Measurements from ENCODE around the gene NCKAP5. TPM values are rescaled to one million over a fixed set of nuclear protein-coding genes. Genes with fewer than 3 reads are reported as not detected.

NCKAP5 gene
- total RNA-seq, 4 donors from 2014 or later, result 2.7 to 11.7 (median 5.6) TPM

DNA sequence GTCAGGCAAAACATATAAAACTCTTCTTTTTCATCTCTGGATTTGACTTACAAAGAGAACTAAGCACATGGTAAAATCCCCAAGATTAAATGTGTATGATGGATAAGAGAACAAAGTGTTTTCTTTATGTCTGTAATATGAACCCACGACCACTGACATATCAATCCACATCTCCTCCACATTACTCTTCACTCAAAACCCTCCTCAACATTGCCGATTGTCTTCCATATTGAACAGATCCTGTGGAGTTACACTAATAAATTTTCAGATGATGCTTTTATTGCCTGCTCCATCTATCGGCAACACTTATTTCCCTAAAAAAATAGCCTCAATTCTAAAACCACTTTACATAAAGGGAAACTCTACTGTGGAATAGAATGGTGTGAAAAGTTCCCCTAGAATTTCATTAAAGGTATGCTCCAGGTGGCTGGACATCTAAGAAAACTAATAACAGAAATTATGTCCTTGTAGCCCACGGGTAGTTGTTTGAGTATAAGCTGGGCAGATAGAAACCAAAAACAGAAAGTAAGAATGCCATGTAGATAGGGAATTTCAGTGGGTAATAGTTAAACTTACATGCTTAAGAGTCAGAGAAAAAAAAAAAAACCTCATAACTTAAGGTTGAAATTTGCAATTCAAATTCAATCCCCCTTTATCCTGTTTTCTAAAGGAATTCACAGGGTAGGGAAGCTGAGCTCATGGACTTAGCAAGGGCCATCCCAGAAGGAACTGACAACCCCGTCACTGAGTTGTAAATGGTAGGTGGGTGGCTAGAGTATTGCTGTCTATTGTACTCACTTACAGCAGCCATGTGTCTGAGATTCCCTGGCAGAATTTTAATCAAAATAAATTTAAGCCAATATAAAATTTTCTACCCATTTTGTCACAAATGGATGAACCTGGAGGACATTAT lies 592.8 kb downstream of the NCKAP5 start:
- WGBS, 2 donors, result 63 to 68% methylated on average over 5 of the region's 5 CpGs
- Histone ChIP-seq H3K4me3 (no peak overlapping the region), H3K9me3 (no peaks in the 10 kb centered on the region), H3K27me3 (no peaks in the 10 kb centered on the region), H3K4me1 (no peaks in the 10 kb centered on the region), H3K27ac (no peak overlapping the region), H3K36me3 (no peaks in the 10 kb centered on the region)
- DNase-seq (ENCODE audit: low spot score in 2 of 2), result no peak
- TF ChIP-seq, protein P1, sequence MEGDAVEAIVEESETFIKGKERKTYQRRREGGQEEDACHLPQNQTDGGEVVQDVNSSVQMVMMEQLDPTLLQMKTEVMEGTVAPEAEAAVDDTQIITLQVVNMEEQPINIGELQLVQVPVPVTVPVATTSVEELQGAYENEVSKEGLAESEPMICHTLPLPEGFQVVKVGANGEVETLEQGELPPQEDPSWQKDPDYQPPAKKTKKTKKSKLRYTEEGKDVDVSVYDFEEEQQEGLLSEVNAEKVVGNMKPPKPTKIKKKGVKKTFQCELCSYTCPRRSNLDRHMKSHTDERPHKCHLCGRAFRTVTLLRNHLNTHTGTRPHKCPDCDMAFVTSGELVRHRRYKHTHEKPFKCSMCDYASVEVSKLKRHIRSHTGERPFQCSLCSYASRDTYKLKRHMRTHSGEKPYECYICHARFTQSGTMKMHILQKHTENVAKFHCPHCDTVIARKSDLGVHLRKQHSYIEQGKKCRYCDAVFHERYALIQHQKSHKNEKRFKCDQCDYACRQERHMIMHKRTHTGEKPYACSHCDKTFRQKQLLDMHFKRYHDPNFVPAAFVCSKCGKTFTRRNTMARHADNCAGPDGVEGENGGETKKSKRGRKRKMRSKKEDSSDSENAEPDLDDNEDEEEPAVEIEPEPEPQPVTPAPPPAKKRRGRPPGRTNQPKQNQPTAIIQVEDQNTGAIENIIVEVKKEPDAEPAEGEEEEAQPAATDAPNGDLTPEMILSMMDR (IDR thresholded peaks at IDR 0.05), result no peak
- TF ChIP-seq EP300 (IDR thresholded peaks at IDR 0.05), result no peak
- TF ChIP-seq POLR2A (IDR thresholded peaks at IDR 0.05), result no peak

DNA sequence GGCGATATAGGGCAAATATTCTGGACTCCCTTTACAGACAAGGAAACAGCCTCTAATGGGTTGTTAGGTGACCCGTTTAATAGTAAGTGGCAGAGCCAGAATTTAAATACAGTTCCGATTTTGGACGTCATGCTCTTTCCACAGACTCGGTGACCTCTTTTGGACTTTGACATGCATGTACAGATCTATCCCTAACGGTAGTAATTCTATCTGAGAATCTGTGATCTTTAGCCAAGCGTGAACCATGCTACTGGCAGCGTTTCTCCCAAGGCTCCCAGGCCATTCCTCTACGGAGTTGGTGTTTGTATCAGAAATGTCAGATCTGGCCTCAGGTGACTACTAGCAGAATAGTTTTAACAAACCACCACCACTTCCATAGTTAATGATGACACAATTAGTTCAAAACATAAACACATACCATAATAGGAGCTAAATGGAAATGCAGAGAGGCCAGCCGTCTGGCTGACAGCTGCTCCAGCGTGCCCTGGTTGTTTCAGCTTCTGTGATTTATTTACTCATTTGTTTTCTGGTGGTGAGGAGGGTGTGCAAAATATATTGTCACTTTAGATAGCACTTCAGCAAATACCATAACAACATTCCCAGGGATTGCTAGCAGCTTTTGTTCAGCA lies 593.7 kb downstream of the NCKAP5 start:
- Histone ChIP-seq H3K27ac (no peak overlapping the region), H3K4me1 (no peaks in the 10 kb centered on the region), H3K27me3 (no peaks in the 10 kb centered on the region), H3K36me3 (no peaks in the 10 kb centered on the region), H3K9me3 (no peaks in the 10 kb centered on the region), H3K4me3 (no peak overlapping the region)
- WGBS, 2 donors, result 78 to 80% methylated on average over 11 of the region's 11 CpGs
- TF ChIP-seq EP300 (IDR thresholded peaks at IDR 0.05) (no peak), POLR2A (IDR thresholded peaks at IDR 0.05) (no peak)
- TF ChIP-seq, protein P1 (IDR thresholded peaks at IDR 0.05), result no peak
- no peak for DNase-seq (ENCODE audit: low spot score in 2 of 2)

DNA sequence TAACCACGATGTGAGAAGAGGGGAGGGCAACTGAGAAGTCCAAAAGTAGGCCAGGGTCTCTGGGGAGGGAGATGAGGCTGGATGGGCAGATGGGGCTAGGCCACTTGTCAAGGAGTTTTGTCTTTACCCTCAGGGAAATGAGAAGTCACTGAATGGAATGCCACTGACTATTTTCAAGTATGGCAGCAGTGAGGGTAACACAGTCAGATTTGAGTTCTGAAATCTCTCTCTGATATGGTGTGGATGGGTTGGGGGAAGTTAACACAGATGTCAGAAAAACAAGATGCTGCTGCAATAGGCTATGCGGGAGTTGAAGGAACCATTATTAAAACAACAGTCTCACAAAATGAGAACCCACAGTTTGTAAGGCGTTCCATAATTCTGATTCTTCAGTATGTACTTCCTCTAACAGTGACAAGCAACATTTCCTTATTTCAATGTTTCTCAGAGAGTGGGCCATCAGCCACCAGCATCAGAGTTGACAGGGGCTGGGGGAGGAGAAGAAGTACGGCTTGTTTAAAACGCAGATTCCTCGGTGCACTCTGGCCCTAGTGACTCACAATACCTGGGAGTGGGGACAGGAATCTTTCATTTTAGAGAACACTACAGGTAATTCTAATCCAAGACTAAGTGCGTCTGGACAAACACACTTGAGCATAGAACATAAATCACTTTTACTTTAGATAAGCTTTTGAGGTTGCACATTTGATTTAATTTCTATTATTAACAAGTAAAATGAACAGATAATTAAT lies 596.8 kb downstream of the NCKAP5 start:
- TF ChIP-seq, protein P1 (IDR thresholded peaks at IDR 0.05), result no peak
- no peak for TF ChIP-seq EP300 (IDR thresholded peaks at IDR 0.05)
- TF ChIP-seq POLR2A (IDR thresholded peaks at IDR 0.05), result no peak
- H3K9me3 ChIP-seq, result no peaks in the 10 kb centered on the region
- H3K4me1 ChIP-seq, result no peaks in the 10 kb centered on the region
- no peak overlapping the region for H3K27ac ChIP-seq
- no peak for DNase-seq (ENCODE audit: low spot score in 2 of 2)
- 83 to 85% methylated on average over 7 of the region's 7 CpGs for WGBS, 2 donors
- H3K27me3 ChIP-seq, result no peaks in the 10 kb centered on the region
- no peak overlapping the region for H3K4me3 ChIP-seq
- no peaks in the 10 kb centered on the region for H3K36me3 ChIP-seq

DNA sequence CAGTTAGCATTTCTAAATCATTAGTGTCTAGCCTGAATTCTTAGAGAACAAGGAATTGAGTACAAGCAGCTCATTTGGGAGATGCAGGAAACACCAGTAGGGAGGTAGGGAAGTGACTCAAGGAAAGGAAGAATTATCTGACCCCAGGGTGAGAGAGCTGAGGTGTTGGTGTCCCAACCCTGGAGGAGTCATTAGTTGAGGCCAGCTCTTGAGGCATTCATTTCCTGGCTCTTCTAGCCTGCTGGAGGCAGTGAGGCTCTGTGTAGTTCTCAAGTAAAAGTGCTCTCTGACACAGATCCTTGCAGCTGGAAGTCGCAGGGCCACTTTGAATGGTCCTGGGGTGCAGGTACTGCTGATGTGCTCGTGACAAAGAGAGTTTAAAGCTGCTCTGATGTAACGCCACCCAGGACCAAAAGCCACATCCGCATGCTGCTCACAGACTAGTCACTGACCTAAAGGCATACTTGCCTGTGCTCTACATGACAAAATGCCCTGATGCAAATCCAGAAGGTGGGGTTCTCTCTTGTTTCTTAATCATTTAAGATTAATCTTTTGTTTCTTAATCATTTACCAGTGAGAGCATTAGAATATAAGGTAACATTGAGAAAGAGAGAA lies 598.8 kb downstream of the NCKAP5 start:
- Histone ChIP-seq H3K9me3 (no peaks in the 10 kb centered on the region), H3K27ac (no peak overlapping the region), H3K4me1 (no peaks in the 10 kb centered on the region), H3K27me3 (no peaks in the 10 kb centered on the region), H3K4me3 (no peak overlapping the region), H3K36me3 (no peaks in the 10 kb centered on the region)
- DNase-seq (ENCODE audit: low spot score in 2 of 2), result no peak
- WGBS, 2 donors, result 77 to 83% methylated on average over 4 of the region's 4 CpGs
- no peak for TF ChIP-seq EP300 (IDR thresholded peaks at IDR 0.05)
- no peak for TF ChIP-seq POLR2A (IDR thresholded peaks at IDR 0.05)
- TF ChIP-seq, protein P1 (IDR thresholded peaks at IDR 0.05), result no peak
